GM21529 (cell line): ENCODE results near the gene HMGN1.

ENCODE experiments used
- ATAC-seq: cut with Tn5 transposase; IDR thresholded peaks from one replicate; pipeline ENCODE4 v1.9.1; 2021; ENCODE audit not compliant: unreplicated experiment

HMGN1 gene

GRCh38 chr21:39334611-39335010 lies 14.3 kb downstream of the HMGN1 start:
- no peak for ATAC-seq

DNA sequence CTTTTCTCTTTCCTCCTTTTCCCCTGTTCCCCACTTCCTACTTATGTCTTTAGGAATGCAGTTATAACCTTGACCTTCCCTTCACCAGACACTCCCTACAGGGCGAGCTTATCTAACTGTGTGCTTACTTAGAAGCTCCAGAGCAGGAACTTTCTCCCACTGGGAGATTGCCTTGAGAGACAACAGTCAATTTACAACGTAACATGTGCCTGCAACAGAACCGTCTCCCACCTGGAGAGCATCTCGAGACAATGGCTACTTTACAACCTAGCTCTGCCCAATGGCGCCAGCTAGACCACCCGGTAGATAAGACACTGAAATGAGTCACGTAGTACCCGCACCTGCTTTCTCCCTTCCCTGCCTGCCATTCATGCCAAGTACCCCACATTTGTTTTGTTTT lies 16.7 kb downstream of the HMGN1 start:
- no peak for ATAC-seq

DNA sequence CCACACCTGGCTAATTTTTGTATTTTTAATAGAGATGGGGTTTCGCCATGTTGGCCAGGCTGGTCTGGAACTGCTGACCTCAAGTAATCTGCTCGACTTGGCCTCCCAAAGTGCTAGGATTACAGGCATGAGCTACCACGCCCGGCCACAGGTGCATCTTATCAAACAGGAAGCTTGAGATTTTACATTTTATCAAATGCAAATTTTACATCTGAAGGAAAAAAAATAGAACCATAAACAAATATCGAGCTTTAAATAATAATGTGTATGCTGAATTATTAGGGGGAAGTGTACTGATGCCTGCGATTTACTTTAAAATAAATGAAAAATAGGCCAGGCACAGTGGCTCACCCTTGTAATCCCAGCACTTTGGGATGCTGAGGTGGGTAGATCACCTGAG lies 18.9 kb downstream of the HMGN1 start:
- no peak for ATAC-seq

GRCh38 chr21:39327727-39328126 lies 21.2 kb downstream of the HMGN1 start:
- ATAC-seq, result no peak

- no peak for ATAC-seq
These were observed 22.1 kb downstream of the HMGN1 start for GRCh38 chr21:39326607-39327307.

GRCh38 chr21:39325458-39325857 lies 23.4 kb downstream of the HMGN1 start:
- no peak for ATAC-seq

- no peak for ATAC-seq
These were observed 27.5 kb downstream of the HMGN1 start for GRCh38 chr21:39321424-39321823.

DNA sequence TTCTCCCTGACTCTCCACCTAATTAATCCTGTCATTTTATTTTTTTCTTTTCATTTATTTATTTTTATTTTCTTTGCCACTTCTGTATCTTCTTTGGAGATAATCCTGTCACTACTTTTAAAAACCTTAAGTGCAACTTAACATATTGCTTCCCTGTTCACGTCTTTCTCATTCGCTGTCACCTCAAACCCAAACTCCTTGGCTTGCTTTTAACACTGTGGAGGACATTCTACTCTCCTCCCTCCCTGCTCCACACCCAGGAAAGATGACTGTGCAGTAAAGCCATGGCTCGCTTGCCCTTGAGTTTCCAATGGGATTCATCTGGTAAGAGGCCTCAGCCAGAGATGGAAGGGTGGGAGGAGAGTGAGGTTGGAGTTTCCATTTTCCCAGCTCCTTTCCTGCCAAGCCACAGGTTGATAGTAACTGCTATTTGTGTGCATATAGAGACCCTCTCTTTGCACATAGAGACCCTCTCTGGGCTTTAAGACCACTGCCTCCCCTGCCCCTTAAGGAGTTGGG lies 29.0 kb downstream of the HMGN1 start:
- ATAC-seq, result no peak

DNA sequence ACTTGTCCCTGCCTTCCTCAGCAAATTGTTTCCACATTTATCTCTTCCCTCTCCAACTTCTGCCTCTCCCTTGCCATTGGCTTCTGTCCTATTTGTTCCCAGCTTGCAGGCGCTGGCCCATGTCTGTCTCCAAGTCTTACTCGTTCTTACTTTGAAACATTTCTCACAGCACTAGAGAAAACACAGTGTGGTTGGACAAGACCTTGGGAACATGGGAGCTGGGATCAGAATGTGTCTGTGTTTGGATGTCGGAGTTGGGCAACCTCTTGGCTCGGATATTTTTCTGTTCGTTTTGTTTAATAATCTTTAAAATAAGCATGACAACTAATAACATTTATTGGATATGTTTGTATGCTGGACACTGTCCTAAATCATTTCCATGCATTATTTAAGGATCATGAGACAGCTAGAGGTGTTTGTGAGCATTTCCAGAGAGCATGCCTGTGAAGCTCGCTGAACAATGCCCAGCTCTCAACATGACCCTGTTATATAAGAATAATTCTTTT lies 29.6 kb downstream of the HMGN1 start:
- no peak for ATAC-seq

GRCh38 chr21:39318091-39318959 lies 30.6 kb downstream of the HMGN1 start:
- no peak for ATAC-seq

- ATAC-seq, result no peak
These were observed 31.5 kb downstream of the HMGN1 start for GRCh38 chr21:39317134-39318090.

GRCh38 chr21:39316729-39317128 lies 32.2 kb downstream of the HMGN1 start:
- no peak for ATAC-seq

- no peak for ATAC-seq
These were observed 33.1 kb downstream of the HMGN1 start for GRCh38 chr21:39315603-39316445.

- peak; percentile 12 for ATAC-seq
These were observed 34.5 kb downstream of the HMGN1 start for GRCh38 chr21:39314143-39315027.

- peak; percentile 43 for ATAC-seq
These were observed 35.2 kb downstream of the HMGN1 start, which contains the start of gene BRWD1 for GRCh38 chr21:39313571-39314142. BRWD1 (minus strand) TSS chr21:39313632; CDS start chr21:39313491, 141 bp downstream.

DNA sequence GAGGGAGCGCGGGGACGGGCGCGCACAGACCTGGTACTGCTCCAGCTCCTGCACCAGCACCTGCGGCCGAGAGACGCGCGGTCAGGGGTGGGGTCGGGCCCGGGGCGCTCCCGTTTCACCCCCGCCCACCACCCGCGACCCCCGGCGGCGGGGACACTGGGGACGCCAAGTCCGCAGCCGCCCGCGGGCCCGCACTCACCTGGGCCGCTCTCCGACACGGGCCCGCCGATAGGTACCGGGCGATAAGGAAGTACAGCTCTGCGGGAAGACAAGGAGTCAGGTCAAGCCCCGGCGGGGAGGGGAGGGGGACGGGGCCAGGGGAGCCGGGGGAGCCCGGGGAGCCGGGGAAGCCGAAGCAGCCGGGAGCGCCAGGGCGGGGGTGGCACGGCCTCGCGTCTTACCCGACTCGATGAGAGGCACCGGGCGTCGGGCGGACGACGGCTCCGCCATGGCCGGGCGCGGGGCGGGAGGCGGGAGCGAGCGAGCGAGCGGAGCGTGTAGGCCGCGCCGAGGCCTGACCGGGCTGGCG lies 35.8 kb downstream of the HMGN1 start:
- peak; percentile 10 for ATAC-seq

GRCh38 chr21:39312112-39313041 lies 36.5 kb downstream of the HMGN1 start:
- peak; percentile 73 for ATAC-seq
